ENCODE data around the gene ZNF438. TPM values are rescaled to one million over a fixed set of nuclear protein-coding genes. Genes with fewer than 3 reads are reported as not detected.

ZNF438 gene
- total RNA-seq, 1 experiment from 2014 or later = 0.83 TPM

DNA sequence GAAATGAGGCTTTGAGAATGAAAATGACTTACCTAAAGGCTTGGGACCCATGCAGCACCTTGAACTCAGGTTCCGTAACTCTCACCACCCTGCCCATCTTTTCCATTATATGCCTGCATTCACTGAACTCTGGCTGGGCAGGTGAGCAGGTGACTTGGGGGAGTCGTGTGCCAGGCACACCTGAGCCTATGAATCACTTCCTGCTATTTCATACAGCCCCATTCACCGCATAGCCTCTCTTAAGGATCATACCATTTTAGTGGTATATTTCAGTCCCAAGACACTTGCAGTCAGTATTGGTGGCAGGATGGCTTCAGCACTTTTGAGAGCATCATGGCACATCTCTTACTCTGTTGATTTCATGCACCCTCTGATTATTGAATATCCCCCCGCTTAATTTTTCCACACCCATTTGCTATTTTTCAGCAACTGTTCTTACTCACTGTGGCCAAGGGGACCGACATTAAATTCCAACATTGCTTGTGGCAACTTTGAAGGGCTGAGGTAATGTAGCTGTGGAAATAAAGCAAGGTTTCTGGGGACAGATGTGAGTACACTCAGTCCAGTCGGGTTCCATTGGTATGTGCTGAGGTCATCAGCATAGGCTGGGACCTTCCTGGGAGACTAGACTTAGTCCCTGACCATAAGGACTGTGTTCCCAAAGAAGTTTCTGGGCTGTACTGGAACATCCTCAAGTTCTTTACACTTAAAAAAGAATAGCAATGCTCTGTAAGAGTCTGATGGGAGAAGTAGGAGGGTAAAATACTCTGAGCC is 39.8 kb upstream of the ZNF438 start:
- no peak overlapping the region for H3K27ac Mint-ChIP-seq
- Histone ChIP-seq H2BK15ac (ENCODE audit: low read depth, low read length) (no peak overlapping the region), H3K23me2 (ENCODE audit: insufficient read length, low read depth, low read length, poor library complexity, severe bottlenecking) (no peaks in the 10 kb centered on the region), H3K4me2 (ENCODE audit: insufficient read depth, insufficient read length, low read length) (no peak overlapping the region), H3K14ac (ENCODE audit: insufficient read depth, low read length) (no peak overlapping the region), H2BK12ac (ENCODE audit: insufficient read length, low read depth, low read length) (no peak overlapping the region), H3K4ac (ENCODE audit: low read depth, low read length) (no peak overlapping the region), H4K20me1 (ENCODE audit: control insufficient read depth, insufficient read depth, insufficient read length) (no peaks in the 10 kb centered on the region), H3K23ac (ENCODE audit: insufficient read length, low read depth, low read length) (no peak overlapping the region), H3K9me3 (ENCODE audit: control insufficient read depth, low read depth, low read length) (no peaks in the 10 kb centered on the region), H2AFZ (ENCODE audit: low read length) (no peak overlapping the region), H3K18ac (ENCODE audit: insufficient read length, low read depth, low read length) (no peak overlapping the region), H2BK5ac (ENCODE audit: insufficient read length, low read length) (no peak overlapping the region), H3K79me1 (ENCODE audit: insufficient read depth, low read depth, low read length, poor library complexity, severe bottlenecking) (no peaks in the 10 kb centered on the region), H3K56ac (ENCODE audit: insufficient read length, low read depth, low read length) (no peak overlapping the region), H3K27ac (ENCODE audit: insufficient read length, low read depth, low read length) (no peak overlapping the region), H4K5ac (ENCODE audit: insufficient read length, low read depth, low read length) (no peak overlapping the region), H3T11ph (ENCODE audit: low read length) (no peak overlapping the region), H3K79me2 (ENCODE audit: insufficient read depth, low read length) (no peaks in the 10 kb centered on the region), H4K8ac (replicated peaks; ENCODE audit: insufficient read length, low read depth, low read length) (no peak overlapping the region), H2BK120ac (ENCODE audit: low read depth, low read length, poor library complexity, severe bottlenecking) (no peak overlapping the region), H4K91ac (ENCODE audit: insufficient read length, low read depth, low read length) (no peak overlapping the region), H2AK5ac (ENCODE audit: insufficient read length, low read length) (no peak overlapping the region), H3K27me3 (ENCODE audit: insufficient read depth, low read length) (no peaks in the 10 kb centered on the region), H3K4me1 (ENCODE audit: insufficient read depth, low read length) (peaks cover 6% of the 10 kb centered on the region; the same call in 1 of the 2 replicates), H3K9ac (ENCODE audit: extremely low read depth, insufficient read length, low read length) (no peak overlapping the region), H2BK20ac (ENCODE audit: low read depth, low read length, poor library complexity, severe bottlenecking) (no peak overlapping the region)
- WGBS (ENCODE audit: extremely low coverage, insufficient read length, low lambda C conversion rate) = no CpG with 5 or more reads among the region's 6 CpGs
- H3K4me1 Mint-ChIP-seq = peaks cover 30 to 37% of the 10 kb centered on the region in 2 experiments
- no peaks in the 10 kb centered on the region; a peak in 1 of 7 replicates for H3K36me3 Mint-ChIP-seq (ENCODE audit: insufficient read depth in 1 of 3, low read depth in 3 of 3)
- no peak overlapping the region for H3K4me3 Mint-ChIP-seq
- H3K9me3 Mint-ChIP-seq = peaks cover 0 to 2% of the 10 kb centered on the region in 2 experiments; a peak in 1 of 5 replicates
- no peak for DNase-seq
- peaks cover 3% of the 10 kb centered on the region; the same call in 1 of the 2 replicates for H3K27me3 Mint-ChIP-seq (ENCODE audit: low read depth)
- TF ChIP-seq, protein P1, sequence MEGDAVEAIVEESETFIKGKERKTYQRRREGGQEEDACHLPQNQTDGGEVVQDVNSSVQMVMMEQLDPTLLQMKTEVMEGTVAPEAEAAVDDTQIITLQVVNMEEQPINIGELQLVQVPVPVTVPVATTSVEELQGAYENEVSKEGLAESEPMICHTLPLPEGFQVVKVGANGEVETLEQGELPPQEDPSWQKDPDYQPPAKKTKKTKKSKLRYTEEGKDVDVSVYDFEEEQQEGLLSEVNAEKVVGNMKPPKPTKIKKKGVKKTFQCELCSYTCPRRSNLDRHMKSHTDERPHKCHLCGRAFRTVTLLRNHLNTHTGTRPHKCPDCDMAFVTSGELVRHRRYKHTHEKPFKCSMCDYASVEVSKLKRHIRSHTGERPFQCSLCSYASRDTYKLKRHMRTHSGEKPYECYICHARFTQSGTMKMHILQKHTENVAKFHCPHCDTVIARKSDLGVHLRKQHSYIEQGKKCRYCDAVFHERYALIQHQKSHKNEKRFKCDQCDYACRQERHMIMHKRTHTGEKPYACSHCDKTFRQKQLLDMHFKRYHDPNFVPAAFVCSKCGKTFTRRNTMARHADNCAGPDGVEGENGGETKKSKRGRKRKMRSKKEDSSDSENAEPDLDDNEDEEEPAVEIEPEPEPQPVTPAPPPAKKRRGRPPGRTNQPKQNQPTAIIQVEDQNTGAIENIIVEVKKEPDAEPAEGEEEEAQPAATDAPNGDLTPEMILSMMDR (conservative IDR thresholded peaks at IDR 0.05) = no peak
